Prostate gland (tissue), 2 donors: Measurements from ENCODE around the gene HCAR2. TPM values are rescaled to one million over a fixed set of nuclear protein-coding genes. Genes with fewer than 3 reads are reported as not detected.
"Not testable (repeated sequence)": the region's sequence is repeated elsewhere in the genome, so short reads cannot be mapped to it uniquely, and the experiment has no call there.

Experiments
- DNase-seq: peaks from one replicate; pipeline ENCODE4 v3.0.0-alpha.2; 2019; ENCODE audit warnings: low spot score
- H3K27ac ChIP-seq, 2 donors: fragments of 200-600 bp; sonication (generic); 2 replicates each; pipeline ENCODE4 v1.5.1; 2017 to 2019
- H3K27me3 ChIP-seq: fragments of 200-600 bp; sonication (generic); replicated peaks from 2 replicates; pipeline ENCODE4 v1.5.1; 2019; ENCODE audit not compliant: insufficient read depth
- H3K36me3 ChIP-seq, 2 donors: fragments of 200-600 bp; sonication (generic); 1 replicate in 1 of 2; 2 replicates in 1 of 2; pipeline versions ENCODE4 v1.5.1 to v1.8.1; 2017 to 2019
- H3K4me1 ChIP-seq: fragments of 200-600 bp; sonication (generic); replicated peaks from 2 replicates; pipeline ENCODE4 v1.5.1; 2019
- H3K4me3 ChIP-seq, 2 donors: fragments of 200-600 bp; sonication (generic); 2 replicates each; pipeline ENCODE4 v1.5.1; 2017 to 2019
- H3K9me3 ChIP-seq: fragments of 200-600 bp; sonication (generic); 2 replicates; pipeline ENCODE4 v1.5.1; 2017
- POLR2A ChIP-seq: fragments of 450-650 bp; IDR thresholded peaks from one replicate; pipeline ENCODE4 v1.6.1; 2016; ENCODE audit warnings: antibody characterized with exemption, mild to moderate bottlenecking
- POLR2AphosphoS5 ChIP-seq: sonication (generic); formaldehyde crosslinking; IDR thresholded peaks from one replicate; pipeline ENCODE4 v1.6.1; 2017; ENCODE audit warnings: antibody characterized with exemption
- WGBS: methylation state at CpG from one replicate; pipeline ENCODE4 v1.1.5; 2018; 5-methylcytosine and 5-hydroxymethylcytosine counted together
- intact Hi-C: fragments of 100-400 bp; cut with DNase I; formaldehyde crosslinking; loops from one replicate; pipeline ENCODE4 v1.14.2; 2022
- total RNA-seq, 2 donors: library from RNA; depleted of rRNA; stranded (reverse); fragments of >200 nt; gene quantifications; one replicate each; pipeline ENCODE4 v1.1.0, GENCODE V29; 2016
- TF ChIP-seq, protein P1 (sequence below), 4 experiments: fragments of 200-600 bp in 2 of 4; fragments of 450-650 bp in 2 of 4; sonication (generic) in 2 of 4; IDR thresholded peaks; 1 replicate in 3 of 4; 2 replicates in 1 of 4; pipeline ENCODE4 v1.5.1; 2016 to 2019; ENCODE audit warnings: antibody characterized with exemption in 4 of 4, mild to moderate bottlenecking in 2 of 4, moderate library complexity in 2 of 4

HCAR2 gene
- 1 to 10 TPM; 1.6 to 2.7 TPM for total RNA-seq

DNA sequence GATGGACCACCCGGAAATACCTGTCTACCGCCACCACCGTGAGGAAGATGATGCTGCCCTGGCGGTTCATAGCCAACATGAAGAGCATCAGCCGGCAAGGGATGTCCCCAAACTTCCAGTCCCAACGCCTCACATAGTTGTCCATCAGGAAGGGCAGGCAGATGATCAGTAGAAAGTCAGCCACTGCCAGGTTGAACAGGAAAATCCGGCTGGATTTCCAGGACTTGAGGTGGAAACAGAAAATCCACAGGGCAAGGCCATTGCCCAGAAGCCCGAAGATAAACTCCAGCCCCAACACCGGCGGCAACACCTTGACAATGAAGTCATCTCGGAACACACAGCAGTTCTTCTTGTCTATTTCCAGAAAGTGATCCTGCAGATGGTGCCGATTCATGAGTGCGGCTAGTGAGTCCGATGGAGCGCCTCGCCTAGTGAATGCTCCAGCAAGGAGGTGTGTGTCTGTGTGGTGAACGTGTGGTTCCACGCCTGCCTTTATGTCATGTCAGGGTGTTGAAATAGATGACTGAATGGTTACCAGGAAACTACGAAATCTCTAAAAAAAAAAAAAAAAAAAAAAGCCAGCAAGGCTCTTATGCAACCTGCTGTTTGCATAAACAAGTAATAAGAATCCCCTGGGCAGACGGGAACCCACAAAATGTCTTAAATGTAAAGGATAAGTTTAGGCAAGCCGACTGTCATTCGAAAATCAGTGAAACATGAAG is at the start of gene HCAR2:
Gene HCAR2 (minus strand): TSS at position 468 of the 722 bp plus-strand sequence. CDS start 74 bp downstream, at position 394.
- TF ChIP-seq POLR2AphosphoS5 (peak; percentile 13), POLR2A (peak; percentile 35)
- H3K36me3 ChIP-seq, H3K27ac ChIP-seq, H3K4me3 ChIP-seq, H3K9me3 ChIP-seq, H3K27me3 ChIP-seq, intact Hi-C loops, H3K4me1 ChIP-seq: not testable (repeated sequence)
- 70% methylated on average over 22 of the region's 22 CpGs for WGBS
- peak; percentile 28 for DNase-seq

DNA sequence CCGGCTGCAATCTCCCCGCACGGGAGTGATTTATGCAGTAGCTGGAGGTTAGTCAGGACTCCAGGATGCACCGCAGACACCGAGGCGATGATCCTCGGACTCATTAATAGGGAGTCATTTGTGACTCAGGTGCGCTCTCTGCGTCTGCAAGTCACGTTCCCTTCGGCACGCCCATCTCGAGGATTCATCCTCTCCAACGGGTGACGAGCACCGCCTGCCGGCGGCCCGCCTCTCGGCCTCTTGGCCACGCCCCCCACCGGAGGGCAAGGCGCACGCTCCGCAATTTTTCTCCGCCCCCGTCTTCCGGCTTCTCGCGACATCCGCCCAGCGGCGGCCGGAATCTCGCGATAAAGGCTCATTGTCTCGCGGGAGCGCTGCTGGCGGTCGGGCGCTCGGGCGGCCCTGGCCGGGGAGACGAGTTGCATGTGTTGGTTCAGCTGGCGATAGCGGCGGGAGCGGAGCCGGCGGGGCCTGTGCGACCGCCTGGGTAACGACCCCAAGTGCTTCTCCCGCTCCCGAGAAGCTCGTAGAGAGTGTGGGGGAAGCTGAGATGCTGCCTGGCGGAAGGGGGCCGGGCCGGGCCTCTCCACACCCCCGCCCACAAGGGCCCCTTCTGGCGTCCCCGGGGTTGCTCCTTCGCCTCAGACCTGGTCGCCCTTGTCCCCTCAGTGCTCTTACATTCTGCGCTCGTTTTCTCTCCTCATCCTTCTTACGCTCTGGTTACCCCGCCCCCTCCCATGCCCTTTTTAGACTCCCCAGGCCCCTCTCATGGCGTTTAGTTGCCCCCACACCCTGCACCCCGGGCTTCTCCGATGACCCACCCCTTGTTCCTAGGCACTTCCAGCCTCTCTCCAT is 49.5 kb upstream of the HCAR2 start, which contains the start of gene DENR:
Gene DENR (plus strand): TSS at position 361 of the 855 bp plus-strand sequence. CDS start 878 bp downstream, outside the sequence.
- intact Hi-C loops: loop anchor here (1.0 to 5.0 kb wide), 2 partner anchors 115 to 228 kb away; no protein-coding TSS in a partner anchor
- Histone ChIP-seq H3K4me1 (peaks cover 4% of the 10 kb centered on the region), H3K9me3 (no peaks in the 10 kb centered on the region), H3K36me3 (no peaks in the 10 kb centered on the region), H3K27ac (peak within 1 kb of the TSS; percentile 79 to 85), H3K27me3 (no peaks in the 10 kb centered on the region), H3K4me3 (peak within 1 kb of the TSS; percentile 75 to 78)
- DNase-seq: peak; percentile 98
- WGBS: under 1% methylated on average over 69 of the region's 73 CpGs
- TF ChIP-seq POLR2A (peak; percentile 71), POLR2AphosphoS5 (peak; percentile 99)
- TF ChIP-seq, protein P1, sequence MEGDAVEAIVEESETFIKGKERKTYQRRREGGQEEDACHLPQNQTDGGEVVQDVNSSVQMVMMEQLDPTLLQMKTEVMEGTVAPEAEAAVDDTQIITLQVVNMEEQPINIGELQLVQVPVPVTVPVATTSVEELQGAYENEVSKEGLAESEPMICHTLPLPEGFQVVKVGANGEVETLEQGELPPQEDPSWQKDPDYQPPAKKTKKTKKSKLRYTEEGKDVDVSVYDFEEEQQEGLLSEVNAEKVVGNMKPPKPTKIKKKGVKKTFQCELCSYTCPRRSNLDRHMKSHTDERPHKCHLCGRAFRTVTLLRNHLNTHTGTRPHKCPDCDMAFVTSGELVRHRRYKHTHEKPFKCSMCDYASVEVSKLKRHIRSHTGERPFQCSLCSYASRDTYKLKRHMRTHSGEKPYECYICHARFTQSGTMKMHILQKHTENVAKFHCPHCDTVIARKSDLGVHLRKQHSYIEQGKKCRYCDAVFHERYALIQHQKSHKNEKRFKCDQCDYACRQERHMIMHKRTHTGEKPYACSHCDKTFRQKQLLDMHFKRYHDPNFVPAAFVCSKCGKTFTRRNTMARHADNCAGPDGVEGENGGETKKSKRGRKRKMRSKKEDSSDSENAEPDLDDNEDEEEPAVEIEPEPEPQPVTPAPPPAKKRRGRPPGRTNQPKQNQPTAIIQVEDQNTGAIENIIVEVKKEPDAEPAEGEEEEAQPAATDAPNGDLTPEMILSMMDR (IDR thresholded peaks at IDR 0.05): peak; percentile 95 to 100 (median 98)

DNA sequence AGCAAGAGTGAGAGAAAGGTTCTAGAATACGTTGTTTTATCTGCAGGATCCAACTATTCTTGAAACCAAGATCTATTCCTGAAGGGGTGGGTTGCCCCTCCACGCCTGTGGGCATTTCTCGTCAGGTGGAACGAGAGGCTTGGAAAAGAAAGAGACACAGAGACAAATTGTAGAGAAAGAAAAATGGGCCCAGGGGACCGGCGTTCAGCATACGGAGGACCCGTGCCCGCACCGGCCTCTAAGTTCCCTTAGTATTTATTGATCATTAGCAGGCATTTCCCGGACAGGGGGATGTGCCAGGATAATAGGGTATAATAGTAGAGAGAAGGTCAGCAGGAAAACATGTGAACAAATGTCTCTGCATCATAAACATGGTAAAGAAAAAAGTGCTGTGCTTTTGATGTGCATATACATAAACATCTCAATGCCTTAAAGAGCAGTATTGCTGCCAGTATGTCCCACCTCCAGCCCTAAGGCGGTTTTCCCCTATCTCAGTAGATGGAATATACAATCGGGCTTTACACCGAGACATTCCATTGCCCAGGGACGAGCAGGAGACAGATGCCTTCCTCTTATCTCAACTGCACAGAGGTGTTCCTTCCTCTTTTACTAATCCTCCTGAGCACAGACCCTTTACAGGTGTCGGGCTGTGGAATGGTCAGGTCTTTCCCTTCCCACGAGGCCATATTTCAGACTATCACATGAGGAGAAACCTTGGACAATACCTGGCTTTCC is 47.8 kb upstream of the HCAR2 start:
- intact Hi-C loops: loop anchor here (5.0 kb wide), 1 partner anchor 114 kb away; no protein-coding TSS in a partner anchor
- WGBS: 86% methylated on average over 17 of the region's 17 CpGs
- DNase-seq: not testable (repeated sequence)

DNA sequence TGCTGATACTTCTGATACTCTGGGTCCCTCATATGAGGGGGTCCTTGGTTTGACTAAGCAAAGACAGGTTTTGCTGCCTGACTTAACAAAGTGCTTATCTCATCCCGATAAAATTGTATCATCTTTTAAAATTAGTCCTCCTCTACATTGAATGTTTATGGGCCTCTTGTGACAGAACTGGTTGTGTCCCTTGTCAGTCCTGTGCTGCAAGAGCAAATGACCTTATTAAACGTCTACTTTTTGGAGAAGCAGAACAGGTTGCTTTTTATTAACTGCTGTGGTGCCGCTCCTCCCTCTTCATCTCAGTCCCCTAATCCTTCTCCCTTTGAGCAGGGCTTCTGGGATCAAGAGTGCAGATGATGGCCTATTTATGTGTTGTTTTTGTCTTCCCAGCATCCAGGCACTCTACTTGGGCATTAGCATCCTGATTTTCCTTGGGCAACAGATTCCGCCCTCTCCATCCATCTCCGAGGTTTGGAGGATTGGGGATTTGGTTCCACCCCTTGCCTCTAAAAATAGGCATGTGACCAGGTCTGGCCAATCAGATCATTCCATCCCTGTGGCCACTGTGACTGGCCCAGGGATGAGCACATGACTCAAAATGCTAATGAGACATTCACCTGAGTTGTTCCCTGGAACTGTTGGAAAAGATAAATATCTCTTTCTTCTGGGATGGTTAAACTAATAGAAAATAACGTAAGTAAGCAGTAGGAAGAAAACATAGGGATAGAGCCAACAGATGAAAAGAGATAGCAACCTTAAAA is 46.6 kb upstream of the HCAR2 start:
- Histone ChIP-seq H3K4me3 (no peak overlapping the region), H3K4me1 (peaks cover 4% of the 10 kb centered on the region), H3K9me3 (no peaks in the 10 kb centered on the region), H3K27me3 (no peaks in the 10 kb centered on the region), H3K27ac (peak overlapping the region; percentile 79 to 85), H3K36me3 (no peaks in the 10 kb centered on the region)
- TF ChIP-seq, protein P1 (IDR thresholded peaks at IDR 0.05): no peak
- TF ChIP-seq POLR2AphosphoS5: peak; percentile 79
- intact Hi-C loops: loop anchor here (5.0 kb wide), 1 partner anchor 112 kb away; no protein-coding TSS in a partner anchor
- DNase-seq: peak; percentile 68
- 40% methylated on average over 6 of the region's 6 CpGs for WGBS

More for the DNA sequence above, 47.8 kb upstream of the HCAR2 start:
- not testable (repeated sequence) for H3K4me3 ChIP-seq, H3K36me3 ChIP-seq, H3K9me3 ChIP-seq, H3K4me1 ChIP-seq, H3K27me3 ChIP-seq
- peak overlapping the region; percentile 79 to 85 for H3K27ac ChIP-seq
